Measurements from ENCODE around the gene CDH4.
A peak's percentile ranks its signal among the peaks of the same experiment; 100 is the strongest.
"Not testable (repeated sequence)": the region's sequence is repeated elsewhere in the genome, so short reads cannot be mapped to it uniquely, and the experiment has no call there.

CDH4 gene

GRCh38 chr20:61442718-61443117 lies 190.7 kb downstream of the CDH4 start:
- DNase-seq = no peak

GRCh38 chr20:61443443-61444126 lies 191.5 kb downstream of the CDH4 start:
- DNase-seq = no peak

GRCh38 chr20:61444637-61445036 lies 192.6 kb downstream of the CDH4 start:
- no peak for DNase-seq

- no peak for DNase-seq
Observed at GRCh38 chr20:61445138-61445537, 193.1 kb downstream of the CDH4 start.

- peak; percentile 47 for DNase-seq
Observed at GRCh38 chr20:61445741-61446140, 193.7 kb downstream of the CDH4 start.

- no peak for DNase-seq
Observed at GRCh38 chr20:61447952-61448351, 195.9 kb downstream of the CDH4 start.

GRCh38 chr20:61448386-61448785 lies 196.3 kb downstream of the CDH4 start:
- DNase-seq = no peak

- no peak for DNase-seq
Observed at GRCh38 chr20:61449057-61449609, 197.1 kb downstream of the CDH4 start.

GRCh38 chr20:61449916-61450315 lies 197.9 kb downstream of the CDH4 start:
- DNase-seq = peak; percentile 37

- no peak for DNase-seq
Observed at GRCh38 chr20:61450549-61450948, 198.5 kb downstream of the CDH4 start.

- no peak for DNase-seq
Observed at GRCh38 chr20:61451009-61451408, 198.9 kb downstream of the CDH4 start.

- DNase-seq = no peak
Observed at GRCh38 chr20:61451953-61452352, 199.9 kb downstream of the CDH4 start.

- no peak for DNase-seq
Observed at GRCh38 chr20:61453219-61453618, 201.2 kb downstream of the CDH4 start.

GRCh38 chr20:61453623-61454022 lies 201.6 kb downstream of the CDH4 start:
- DNase-seq = not testable (repeated sequence)

- DNase-seq = no peak
Observed at GRCh38 chr20:61454053-61454452, 202.0 kb downstream of the CDH4 start.

GRCh38 chr20:61455508-61456215 lies 203.6 kb downstream of the CDH4 start:
- no peak for DNase-seq

GRCh38 chr20:61457725-61458124 lies 205.7 kb downstream of the CDH4 start:
- DNase-seq = no peak

GRCh38 chr20:61458146-61458746 lies 206.2 kb downstream of the CDH4 start:
- no peak for DNase-seq

- no peak for DNase-seq
Observed at GRCh38 chr20:61459266-61459665, 207.2 kb downstream of the CDH4 start.

GRCh38 chr20:61459705-61460104 lies 207.6 kb downstream of the CDH4 start:
- no peak for DNase-seq

- no peak for DNase-seq
Observed at GRCh38 chr20:61460261-61461052, 208.4 kb downstream of the CDH4 start.

- no peak for DNase-seq
Observed at GRCh38 chr20:61461461-61461860, 209.4 kb downstream of the CDH4 start.

Measured in RPMI8226 (cell line).